Gastrocnemius medialis (tissue), 4 donors: ENCODE data around the gene TRABD2A. TPM values are rescaled to one million over a fixed set of nuclear protein-coding genes. Genes with fewer than 3 reads are reported as not detected.

Experiments
- ATAC-seq, 2 donors: fragments of 150-250 bp; one replicate each; pipeline ENCODE4 v1.9.1; 2016
- DNase-seq, 2 donors: peaks; one replicate each; pipeline ENCODE4 v3.0.0-alpha.2; 2019
- H3K27ac ChIP-seq, 4 donors: fragments of 200-600 bp; sonication (generic); 1 replicate in 1 of 4; 2 replicates in 3 of 4; pipeline ENCODE4 v1.5.1; 2016 to 2018; ENCODE audit warnings: mild to moderate bottlenecking in 2 of 4, moderate library complexity in 1 of 4
- H3K27me3 ChIP-seq, 3 donors: fragments of 200-600 bp; sonication (generic) in 2 of 3; 1 replicate in 1 of 3; 2 replicates in 2 of 3; pipeline versions ENCODE4 v1.5.1 to v1.6.0; 2016 to 2019; ENCODE audit warnings: mild to moderate bottlenecking in 1 of 3, moderate library complexity in 1 of 3
- H3K36me3 ChIP-seq, 2 donors: fragments of 200-600 bp; sonication (generic) in 1 of 2; one replicate each; pipeline ENCODE4 v1.5.1; 2017 to 2018
- H3K4me1 ChIP-seq, 2 donors: fragments of 200-600 bp; sonication (generic) in 1 of 2; one replicate each; pipeline ENCODE4 v1.5.1; 2016 to 2017; ENCODE audit warnings: mild to moderate bottlenecking in 2 of 2
- H3K4me3 ChIP-seq, 4 donors: fragments of 200-600 bp; sonication (generic) in 3 of 4; 1 replicate in 1 of 4; 2 replicates in 3 of 4; pipeline ENCODE4 v1.5.1; 2016 to 2019; ENCODE audit warnings: mild to moderate bottlenecking in 2 of 4
- H3K9me3 ChIP-seq, 3 donors: fragments of 200-600 bp; sonication (generic) in 2 of 3; 1 replicate in 1 of 3; 2 replicates in 2 of 3; pipeline ENCODE4 v1.5.1; 2016 to 2019
- CTCF ChIP-seq, 5 experiments: fragments of 450-650 bp in 3 of 5; fragments of 200-600 bp in 2 of 5; sonication (generic) in 2 of 5; IDR thresholded peaks in 4 of 5; conservative IDR thresholded peaks in 1 of 5; 1 replicate in 4 of 5; 2 replicates in 1 of 5; pipeline ENCODE4 v1.5.1; 2016 to 2019; ENCODE audit warnings: antibody characterized with exemption in 5 of 5, mild to moderate bottlenecking in 3 of 5, moderate library complexity in 3 of 5
- POLR2A ChIP-seq, 2 donors: fragments of 450-650 bp; IDR thresholded peaks; one replicate each; pipeline ENCODE4 v1.6.1; 2017; ENCODE audit warnings: antibody characterized with exemption in 2 of 2, mild to moderate bottlenecking in 2 of 2, moderate library complexity in 2 of 2
- in situ Hi-C, 4 donors: fragments of 200-750 bp; cut with MboI; loops; one replicate each; pipeline versions ENCODE4 v1.15.0 to v1.8.0; 2017; ENCODE audit warnings: low sequenced_read_pairs in 4 of 4
- intact Hi-C: fragments of 100-400 bp; cut with DNase I; formaldehyde crosslinking; loops from one replicate; pipeline ENCODE4 v1.15.1; 2023; ENCODE audit warnings: low total_unique reads
- total RNA-seq, 4 donors: library from RNA; depleted of rRNA; stranded (reverse); fragments of >200 nt; gene quantifications; one replicate each; pipeline versions ENCODE4 v1.1.0 to v1.2.3, GENCODE V29; 2016

Gene TRABD2A
- total RNA-seq, 4 donors from 2014 or later = 0.27 to 0.97 (median 0.64) TPM

DNA sequence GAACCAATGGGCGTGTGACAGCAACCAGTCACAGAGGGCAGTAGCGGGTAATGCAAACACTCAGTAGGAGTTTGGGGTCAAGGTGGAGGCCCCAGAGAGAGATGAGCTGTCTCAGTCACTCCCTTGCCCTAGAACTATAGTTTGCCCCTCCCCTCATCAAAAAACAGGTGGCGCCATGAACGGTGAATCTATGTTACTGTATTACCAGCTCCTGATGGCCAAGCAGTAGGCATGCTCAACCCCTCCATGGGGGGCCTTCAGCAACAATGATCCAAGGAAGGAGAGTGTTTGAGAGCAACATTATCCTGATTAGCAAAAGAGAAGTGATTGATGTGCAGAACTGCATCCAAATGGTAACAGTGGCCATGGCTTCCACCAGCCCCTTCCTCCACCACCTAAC, 30.4 kb downstream of the TRABD2A start:
- H3K9me3 ChIP-seq = no peaks in the 10 kb centered on the region
- TF ChIP-seq POLR2A (IDR thresholded peaks at IDR 0.05) (no peak), CTCF (IDR thresholded peaks at IDR 0.05 in 4 of 5, conservative IDR thresholded peaks at IDR 0.05 in 1 of 5) (no peak)
- H3K27me3 ChIP-seq = no peaks in the 10 kb centered on the region
- H3K4me1 ChIP-seq = no peaks in the 10 kb centered on the region
- H3K36me3 ChIP-seq = no peaks in the 10 kb centered on the region
- H3K4me3 ChIP-seq = no peak overlapping the region
- DNase-seq (no peak), ATAC-seq (no peak)
- intact Hi-C loops (no loop called here), in situ Hi-C loops (no loop called here)
- H3K27ac ChIP-seq = no peak overlapping the region

- ATAC-seq (no peak), DNase-seq (no peak)
- no peak overlapping the region for H3K27ac ChIP-seq
- no peaks in the 10 kb centered on the region for H3K9me3 ChIP-seq
- in situ Hi-C loops (no loop called here), intact Hi-C loops (no loop called here)
- H3K4me1 ChIP-seq = no peaks in the 10 kb centered on the region
- no peaks in the 10 kb centered on the region for H3K27me3 ChIP-seq
- TF ChIP-seq CTCF (IDR thresholded peaks at IDR 0.05 in 4 of 5, conservative IDR thresholded peaks at IDR 0.05 in 1 of 5) = no peak
- TF ChIP-seq POLR2A (IDR thresholded peaks at IDR 0.05) = no peak
- H3K36me3 ChIP-seq = no peaks in the 10 kb centered on the region
- H3K4me3 ChIP-seq = no peak overlapping the region
Measured at GRCh38 chr2:84849271-84849952, 31.5 kb downstream of the TRABD2A start.

- in situ Hi-C loops = no loop called here
- Histone ChIP-seq H3K36me3 (no peaks in the 10 kb centered on the region), H3K27ac (no peak overlapping the region), H3K4me3 (no peak overlapping the region), H3K27me3 (no peaks in the 10 kb centered on the region), H3K4me1 (no peaks in the 10 kb centered on the region), H3K9me3 (no peaks in the 10 kb centered on the region)
- TF ChIP-seq CTCF (IDR thresholded peaks at IDR 0.05 in 4 of 5, conservative IDR thresholded peaks at IDR 0.05 in 1 of 5) (no peak), POLR2A (IDR thresholded peaks at IDR 0.05) (no peak)
- no peak for ATAC-seq
- intact Hi-C loops = no loop called here
- DNase-seq = no peak
Measured at GRCh38 chr2:84847326-84848050, 33.4 kb downstream of the TRABD2A start.

DNA sequence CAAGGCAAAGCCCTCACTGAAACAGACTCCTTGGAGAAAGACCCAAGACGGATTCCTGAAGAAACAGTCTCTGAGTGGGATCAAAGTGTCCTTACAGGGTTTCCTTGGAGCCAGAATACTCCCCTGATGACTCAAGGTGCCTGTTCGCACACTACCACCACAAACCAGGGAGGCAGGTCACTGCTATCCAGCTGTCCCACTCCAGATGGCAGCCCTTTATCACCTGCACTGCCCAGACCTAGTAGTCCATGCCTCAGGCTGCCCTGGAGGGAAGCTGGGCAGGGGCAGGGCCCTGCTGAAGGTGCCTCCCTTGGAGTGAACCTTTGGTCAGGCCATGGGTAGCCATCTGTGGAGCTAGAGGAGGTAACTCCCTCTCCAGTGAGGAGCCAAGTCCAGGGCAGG, 34.1 kb downstream of the TRABD2A start:
- ATAC-seq = no peak
- in situ Hi-C loops = no loop called here
- no peak for DNase-seq
- Histone ChIP-seq H3K27ac (no peak overlapping the region), H3K4me1 (no peaks in the 10 kb centered on the region), H3K9me3 (no peaks in the 10 kb centered on the region), H3K4me3 (no peak overlapping the region), H3K27me3 (no peaks in the 10 kb centered on the region), H3K36me3 (no peaks in the 10 kb centered on the region)
- no peak for TF ChIP-seq CTCF (IDR thresholded peaks at IDR 0.05 in 4 of 5, conservative IDR thresholded peaks at IDR 0.05 in 1 of 5)
- TF ChIP-seq POLR2A (IDR thresholded peaks at IDR 0.05) = no peak
- intact Hi-C loops = no loop called here
